ENCODE data around the gene FGF14.
"Not testable (repeated sequence)": the region's sequence is repeated elsewhere in the genome, so short reads cannot be mapped to it uniquely, and the experiment has no call there.

Gene FGF14

DNA sequence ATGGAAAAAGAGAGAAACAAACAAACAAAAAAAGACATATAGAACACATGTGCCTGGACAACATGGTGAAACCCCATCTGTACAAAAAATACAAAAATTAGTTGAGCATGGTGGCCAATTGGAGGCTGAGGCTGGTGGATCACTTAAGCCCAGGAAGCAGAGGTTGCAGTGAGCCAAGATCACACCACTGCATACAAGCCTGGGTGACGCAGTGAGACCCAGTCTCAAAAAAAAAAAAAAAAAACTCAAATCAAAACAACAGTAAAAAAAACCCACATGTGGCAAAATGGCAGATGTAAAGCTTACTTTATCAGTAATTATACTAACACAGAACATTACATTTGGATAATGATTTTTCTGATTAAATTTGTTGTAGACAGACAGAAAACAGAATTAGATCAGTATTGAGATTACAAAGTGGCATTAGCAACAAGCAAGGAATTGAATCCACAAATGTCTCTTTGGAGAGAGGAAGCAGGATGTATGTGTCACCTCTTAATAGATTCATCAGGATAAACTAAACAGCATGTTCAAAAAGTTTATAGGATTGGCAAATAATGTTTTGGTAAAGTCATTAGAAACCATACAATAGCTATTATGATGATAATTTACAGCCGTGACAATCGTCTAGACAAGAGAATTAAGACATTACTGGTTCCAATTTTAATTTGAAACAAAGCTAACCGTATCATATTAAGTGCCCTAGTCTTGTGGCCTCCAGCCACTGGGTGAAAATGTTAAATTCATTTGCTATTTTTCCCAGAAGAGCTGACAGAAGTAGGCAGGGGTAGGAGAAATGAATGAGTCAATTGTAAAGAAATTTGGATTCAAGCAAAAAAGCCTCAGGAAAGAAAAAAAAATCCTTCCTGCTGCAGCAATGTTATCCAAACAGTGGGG lies 206.0 kb downstream of the FGF14 start:
- no peak for DNase-seq (ENCODE audit: low read depth in 3 of 3)

DNA sequence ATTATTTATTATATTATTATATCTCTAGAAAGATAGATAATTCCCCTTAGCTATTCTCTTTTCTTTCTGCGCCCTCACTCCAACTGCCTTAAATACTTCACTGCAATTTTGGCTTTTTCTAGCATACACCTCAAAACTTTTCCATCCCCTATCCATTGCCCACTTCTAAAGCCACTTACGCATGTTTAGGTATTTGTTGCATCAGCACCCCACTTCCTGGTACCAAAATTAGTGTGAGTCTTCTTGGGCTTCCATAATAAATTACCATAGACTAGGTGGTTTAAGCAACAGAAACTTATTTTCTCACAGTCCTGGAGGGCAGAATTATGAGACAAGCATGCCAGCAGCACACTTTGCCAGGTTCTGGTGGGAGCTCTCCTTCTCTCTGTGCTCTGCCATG lies 209.0 kb downstream of the FGF14 start:
- DNase-seq (ENCODE audit: low read depth in 3 of 3), result no peak

DNA sequence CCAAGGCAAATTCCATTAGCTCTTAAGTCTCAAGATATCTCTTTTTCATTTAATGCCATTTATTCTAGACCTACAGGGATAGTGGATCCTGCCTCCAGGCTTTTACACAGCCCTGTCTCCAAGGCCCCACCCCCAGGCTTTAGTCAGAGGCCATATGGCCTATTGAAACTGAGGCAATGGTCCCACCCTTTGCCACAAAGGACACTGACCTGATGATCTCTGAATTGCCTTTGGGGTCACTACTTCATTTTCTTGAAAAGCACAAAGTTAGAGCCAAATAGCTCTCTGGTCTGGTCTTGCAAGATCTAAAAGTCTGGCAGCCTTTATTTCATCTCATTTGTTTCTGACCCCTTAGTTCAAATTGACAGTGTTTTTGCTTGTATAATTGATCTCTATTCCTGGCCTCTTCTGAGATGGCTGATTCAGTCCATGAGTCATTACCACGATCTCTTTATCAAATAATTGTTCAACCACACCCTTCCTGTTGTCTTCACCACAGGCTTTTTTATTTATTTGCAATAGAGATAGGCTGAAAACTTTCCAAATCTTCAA lies 209.8 kb downstream of the FGF14 start:
- DNase-seq (ENCODE audit: low read depth in 3 of 3), result no peak

DNA sequence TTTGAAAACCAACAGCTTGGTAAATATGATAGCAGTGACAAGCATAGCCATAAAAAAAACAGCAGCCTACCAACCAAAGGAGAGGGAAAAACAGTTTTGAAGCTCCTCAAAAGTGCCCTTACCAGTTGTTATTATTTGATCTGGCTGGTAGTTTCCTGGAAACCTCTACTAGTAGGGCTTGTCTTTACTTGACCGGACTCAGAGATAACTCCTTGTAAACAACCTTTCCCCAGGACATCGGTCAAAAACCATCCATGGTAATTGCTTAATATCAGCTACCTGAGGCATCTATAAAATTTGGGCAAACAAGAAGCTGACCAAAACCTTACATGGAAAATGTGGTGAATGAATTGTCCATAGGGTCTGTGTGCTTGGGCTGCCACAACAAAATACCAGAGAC lies 210.9 kb downstream of the FGF14 start:
- DNase-seq (ENCODE audit: low read depth in 3 of 3), result no peak

GRCh38 chr13:102187313-102187712 lies 214.5 kb downstream of the FGF14 start:
- no peak for DNase-seq (ENCODE audit: low read depth in 3 of 3)

DNA sequence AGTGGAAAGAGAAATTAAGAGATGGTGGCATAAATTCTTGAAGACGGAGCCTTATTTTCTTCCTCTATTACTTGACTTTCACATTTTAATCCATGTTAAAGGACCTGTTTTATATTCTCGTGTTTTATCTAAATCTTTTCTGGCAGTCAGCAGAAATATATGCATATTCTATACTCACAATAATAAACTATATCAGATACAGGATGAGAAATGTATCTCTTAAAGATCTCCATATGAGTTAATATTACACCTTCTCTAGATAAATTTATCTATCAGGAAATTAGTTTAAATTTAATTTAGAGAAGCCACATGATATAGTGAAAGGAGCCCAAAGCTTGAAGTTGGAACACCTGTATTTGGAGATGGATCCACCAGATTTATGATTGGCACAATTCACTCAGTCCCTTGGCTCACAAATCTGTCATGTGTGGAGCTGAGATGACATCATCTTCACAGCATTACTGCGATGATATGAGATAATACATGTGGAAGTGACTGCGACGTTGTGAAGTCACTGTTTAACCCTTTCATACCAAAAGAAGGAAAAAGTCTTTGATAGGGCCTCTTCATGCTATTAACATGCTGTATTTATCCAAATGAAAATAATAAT lies 216.4 kb downstream of the FGF14 start:
- no peak for DNase-seq (ENCODE audit: low read depth in 3 of 3)

DNA sequence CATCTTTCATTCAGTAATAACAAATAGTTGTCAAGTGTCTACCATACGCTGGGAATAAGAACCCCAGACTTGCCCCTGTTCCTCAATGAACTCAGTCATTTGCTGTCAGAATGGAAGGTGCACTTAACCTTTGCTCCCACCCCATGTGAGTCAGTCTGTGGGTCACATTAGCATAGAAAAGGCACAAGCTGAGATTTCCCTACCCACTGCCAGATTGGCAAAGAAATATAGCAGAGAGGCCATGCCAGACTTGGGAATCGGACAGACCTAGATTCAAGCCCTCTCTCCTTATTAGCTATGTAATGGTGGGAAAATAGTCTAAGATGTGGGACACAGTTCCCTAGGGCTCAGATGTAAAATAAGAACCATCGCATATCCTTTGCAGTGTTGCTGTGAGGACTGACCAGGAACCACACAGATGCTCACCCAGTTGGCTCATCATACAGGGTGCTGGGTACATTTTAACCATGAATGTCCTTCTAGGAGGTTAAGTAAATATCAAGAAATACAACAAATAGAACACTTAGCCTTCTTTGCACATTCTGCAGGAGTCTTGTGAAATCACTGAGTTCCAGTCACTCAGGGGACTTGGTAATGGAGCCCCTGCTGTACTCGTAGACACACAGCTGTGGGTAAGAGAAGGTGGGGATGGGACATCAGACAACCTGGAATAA lies 218.2 kb downstream of the FGF14 start:
- DNase-seq (ENCODE audit: low read depth in 3 of 3), result no peak

- DNase-seq (ENCODE audit: low read depth in 3 of 3), result no peak
These were observed 219.7 kb downstream of the FGF14 start for GRCh38 chr13:102182170-102182569.

- DNase-seq (ENCODE audit: low read depth in 3 of 3), result no peak
These were observed 224.4 kb downstream of the FGF14 start for GRCh38 chr13:102177431-102177830.

GRCh38 chr13:102176846-102177245 lies 225.0 kb downstream of the FGF14 start:
- no peak for DNase-seq (ENCODE audit: low read depth in 3 of 3)

DNA sequence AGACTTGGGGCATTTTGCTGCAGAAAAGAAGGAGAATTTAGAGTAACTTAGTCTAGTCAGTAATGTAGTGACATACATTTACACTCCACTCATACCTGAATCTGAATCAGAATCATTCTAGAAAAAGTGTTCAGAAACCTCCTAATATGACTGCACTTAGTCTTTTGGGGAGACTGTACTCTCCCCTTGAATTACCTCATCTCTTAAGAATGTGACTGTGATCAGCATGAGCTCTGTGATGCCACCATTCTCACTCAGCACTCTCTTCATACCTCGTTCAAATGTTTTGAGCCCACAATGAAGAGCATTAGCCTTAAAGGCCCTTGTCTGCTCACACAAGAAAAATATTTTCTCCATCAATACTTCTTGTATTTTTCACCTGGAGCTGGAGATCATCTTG lies 229.4 kb downstream of the FGF14 start:
- no peak for DNase-seq (ENCODE audit: low read depth in 3 of 3)

DNA sequence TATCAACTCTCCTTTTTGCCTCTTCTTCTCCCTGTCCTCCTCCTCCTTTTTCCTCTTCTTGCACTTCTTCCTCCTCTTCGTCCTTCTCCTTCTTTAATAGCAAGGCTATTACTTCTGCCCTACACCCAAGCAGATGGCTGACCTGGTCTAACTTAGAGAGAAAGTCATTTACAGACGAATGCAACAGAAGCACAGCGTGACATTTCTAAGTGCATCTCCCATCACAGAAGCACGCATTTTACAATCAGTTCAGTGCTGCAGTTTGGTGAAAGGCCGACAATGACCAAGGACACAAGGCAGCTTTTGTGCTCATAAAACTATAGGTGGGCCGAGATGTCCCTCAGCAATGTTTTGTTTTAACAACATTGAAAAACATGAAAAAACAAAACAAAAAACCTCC lies 231.5 kb downstream of the FGF14 start:
- no peak for DNase-seq (ENCODE audit: low read depth in 3 of 3)

- DNase-seq (ENCODE audit: low read depth in 3 of 3), result no peak
These were observed 232.3 kb downstream of the FGF14 start for GRCh38 chr13:102169471-102170015.

DNA sequence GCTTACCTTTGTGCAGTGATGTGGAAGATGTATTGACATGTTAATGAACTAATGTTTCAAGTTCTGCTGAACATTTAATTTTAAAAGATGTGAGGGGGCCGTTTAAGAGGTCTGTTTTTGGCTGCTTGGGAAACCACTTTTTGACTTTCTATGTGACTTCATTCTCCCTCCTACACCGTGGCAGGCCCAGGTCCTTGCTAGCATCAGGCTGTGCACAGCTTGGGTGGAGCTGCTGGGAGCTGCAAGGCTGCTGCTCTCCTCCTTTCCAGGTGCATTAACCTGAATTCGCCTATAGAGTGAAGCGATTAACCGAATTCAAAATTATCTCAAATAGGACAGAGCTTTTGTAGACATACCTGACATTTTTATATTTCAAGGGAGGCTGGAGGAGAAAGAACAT lies 249.1 kb downstream of the FGF14 start:
- DNase-seq (ENCODE audit: low read depth in 3 of 3), result no peak

DNA sequence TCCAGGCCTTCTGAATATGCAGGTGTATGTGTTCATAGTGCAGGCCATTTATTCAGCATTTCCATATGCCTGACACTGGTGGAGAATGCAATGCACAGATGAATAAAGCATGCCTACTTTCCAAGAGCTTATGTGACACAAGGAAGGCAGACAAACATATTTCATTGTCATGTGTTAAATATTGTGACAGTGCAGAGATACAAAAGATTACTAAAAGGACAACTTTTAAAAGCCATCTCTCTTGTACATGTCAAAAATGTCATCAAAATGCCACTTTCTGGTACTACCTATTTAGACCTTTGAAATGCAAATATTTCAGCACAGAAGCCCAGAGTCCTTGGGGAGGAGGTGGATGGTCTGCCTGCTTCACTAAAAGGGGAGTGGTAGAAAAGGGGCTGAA lies 254.5 kb downstream of the FGF14 start:
- no peak for DNase-seq (ENCODE audit: low read depth in 3 of 3)

DNA sequence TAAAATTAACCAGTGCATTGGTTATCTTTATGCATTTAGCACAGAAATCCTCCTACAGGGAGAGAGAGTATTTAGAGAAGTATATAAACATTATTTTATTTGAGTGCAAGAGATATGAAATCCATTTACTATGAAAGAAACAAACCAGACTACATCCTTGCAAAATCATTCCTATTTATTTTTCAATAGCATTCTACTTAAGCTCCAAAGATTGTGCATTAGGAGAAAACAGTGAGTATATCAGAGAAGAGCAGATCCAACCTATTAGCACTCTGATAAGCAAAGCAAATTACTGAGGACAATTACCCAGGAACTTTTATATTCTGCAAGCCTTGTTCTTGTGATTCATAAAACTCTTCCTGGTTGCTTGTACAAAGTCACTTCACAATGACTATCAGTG lies 256.1 kb downstream of the FGF14 start:
- no peak for DNase-seq (ENCODE audit: low read depth in 3 of 3)

DNA sequence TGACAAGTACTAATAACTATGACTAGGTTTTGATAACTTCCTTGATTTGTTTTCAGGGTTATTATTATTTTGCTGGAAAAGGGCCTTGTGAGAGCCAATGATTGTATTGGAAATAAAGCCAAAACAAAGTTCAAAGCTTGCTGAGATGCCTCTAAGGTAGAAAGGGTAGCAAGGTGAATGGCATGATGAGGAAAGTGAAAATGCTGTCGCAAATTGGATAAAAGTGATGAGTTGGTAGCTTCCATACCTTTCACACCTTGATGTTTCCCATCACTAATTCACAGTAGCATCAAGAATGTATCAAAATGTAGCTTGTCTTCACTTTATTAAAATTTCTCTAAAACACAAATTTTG lies 259.4 kb downstream of the FGF14 start:
- DNase-seq (ENCODE audit: low read depth in 3 of 3), result no peak

- DNase-seq (ENCODE audit: low read depth in 3 of 3), result no peak
These were observed 260.0 kb downstream of the FGF14 start for GRCh38 chr13:102141625-102142472.

DNA sequence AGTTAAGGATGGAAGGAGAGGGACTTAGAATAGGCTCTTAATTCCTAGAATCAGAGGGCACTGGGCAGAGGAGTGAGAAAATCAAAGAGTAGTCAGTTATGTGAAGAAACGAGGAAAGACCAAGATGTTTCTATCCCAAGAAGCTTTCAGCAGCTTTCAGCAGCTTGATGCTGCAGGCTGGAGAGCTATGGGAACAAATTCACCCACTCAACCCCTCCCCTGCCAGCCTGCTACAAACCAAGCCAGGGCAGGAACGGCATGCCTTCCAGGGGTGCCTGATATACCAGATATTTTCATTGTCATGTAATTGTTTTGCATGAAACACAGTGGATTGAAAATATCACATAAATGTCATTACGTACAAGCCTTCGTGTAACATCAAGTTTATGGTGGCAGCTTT lies 262.2 kb downstream of the FGF14 start:
- no peak for DNase-seq (ENCODE audit: low read depth in 3 of 3)

- no peak for DNase-seq (ENCODE audit: low read depth in 3 of 3)
These were observed 263.1 kb downstream of the FGF14 start for GRCh38 chr13:102138635-102139190.

DNA sequence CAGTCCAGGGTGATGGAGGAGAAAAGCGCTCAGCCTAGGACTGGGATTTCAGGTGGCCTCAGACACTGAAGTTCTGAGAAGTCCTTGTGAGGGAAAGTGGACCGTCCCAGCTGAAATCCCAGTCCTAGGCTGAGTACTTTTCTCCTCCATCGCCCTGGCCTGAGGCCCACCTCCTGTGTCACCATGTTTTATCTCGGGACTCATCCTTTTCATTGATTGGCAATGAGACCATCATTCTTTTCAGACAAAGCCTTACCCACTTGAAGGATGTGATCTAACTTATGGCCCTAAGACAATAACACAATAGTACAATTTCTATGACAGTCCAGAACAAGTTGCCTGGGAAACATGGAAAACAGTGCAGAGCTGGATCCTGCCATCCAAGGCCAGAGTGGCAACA lies 263.9 kb downstream of the FGF14 start:
- not testable (repeated sequence) for DNase-seq (ENCODE audit: low read depth in 3 of 3)
